ENCODE measurements around the gene NUMBL. TPM values are rescaled to one million over a fixed set of nuclear protein-coding genes. Genes with fewer than 3 reads are reported as not detected.
"Not testable (repeated sequence)": the region's sequence is repeated elsewhere in the genome, so short reads cannot be mapped to it uniquely, and the experiment has no call there.

NUMBL gene
- total and polyA plus RNA-seq, 5 experiments from 2014 or later = 0.80 to 16.9 (median 1.2) TPM

- H3K27me3 Mint-ChIP-seq, H3K4me3 Mint-ChIP-seq, H3K27ac Mint-ChIP-seq, ATAC-seq, POLR2A ChIA-PET, DNase-seq, H3K9me3 Mint-ChIP-seq, H3K36me3 Mint-ChIP-seq, H3K4me1 Mint-ChIP-seq: not testable (repeated sequence)
Measured at GRCh38 chr19:40652303-40652702, 38.1 kb downstream of the NUMBL start.

DNA sequence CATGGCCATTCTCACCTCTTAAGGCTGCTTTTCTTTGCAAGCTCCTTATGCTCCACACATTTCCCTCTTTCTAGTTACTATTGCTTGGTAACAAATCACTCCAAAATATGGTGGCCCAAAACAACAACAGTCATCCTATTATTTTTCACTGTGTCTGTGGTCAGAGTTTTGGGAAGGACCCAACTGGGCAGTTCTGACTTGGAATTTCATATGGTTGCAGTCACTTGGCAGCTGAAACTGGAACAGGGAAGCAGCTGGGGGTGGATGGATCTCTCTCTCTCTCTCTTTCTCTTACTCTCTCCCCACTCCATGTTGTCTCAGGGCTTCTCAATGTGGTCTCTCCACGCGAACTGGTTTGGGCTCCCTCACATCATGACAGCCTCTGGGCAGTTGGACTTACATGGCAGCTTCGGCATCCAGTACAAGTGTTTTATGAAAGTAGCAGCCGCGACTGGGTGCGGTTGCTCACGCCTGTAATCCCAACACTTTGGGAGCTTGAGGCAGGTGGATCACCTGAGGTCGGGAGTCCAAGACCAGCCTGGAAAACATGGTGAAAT is 39.6 kb downstream of the NUMBL start:
- no peak for ATAC-seq
- peak overlapping the region in 1 of 10 donors; percentile 44 for H3K27ac Mint-ChIP-seq
- H3K9me3 Mint-ChIP-seq = no peaks in the 10 kb centered on the region
- peaks cover 0 to 10% (median 0%) of the 10 kb centered on the region in 5 donors for H3K27me3 Mint-ChIP-seq
- H3K4me3 Mint-ChIP-seq = no peak overlapping the region
- no peak for DNase-seq
- H3K4me1 Mint-ChIP-seq = no peaks in the 10 kb centered on the region
- no peaks in the 10 kb centered on the region for H3K36me3 Mint-ChIP-seq
- POLR2A ChIA-PET = no interaction called here

DNA sequence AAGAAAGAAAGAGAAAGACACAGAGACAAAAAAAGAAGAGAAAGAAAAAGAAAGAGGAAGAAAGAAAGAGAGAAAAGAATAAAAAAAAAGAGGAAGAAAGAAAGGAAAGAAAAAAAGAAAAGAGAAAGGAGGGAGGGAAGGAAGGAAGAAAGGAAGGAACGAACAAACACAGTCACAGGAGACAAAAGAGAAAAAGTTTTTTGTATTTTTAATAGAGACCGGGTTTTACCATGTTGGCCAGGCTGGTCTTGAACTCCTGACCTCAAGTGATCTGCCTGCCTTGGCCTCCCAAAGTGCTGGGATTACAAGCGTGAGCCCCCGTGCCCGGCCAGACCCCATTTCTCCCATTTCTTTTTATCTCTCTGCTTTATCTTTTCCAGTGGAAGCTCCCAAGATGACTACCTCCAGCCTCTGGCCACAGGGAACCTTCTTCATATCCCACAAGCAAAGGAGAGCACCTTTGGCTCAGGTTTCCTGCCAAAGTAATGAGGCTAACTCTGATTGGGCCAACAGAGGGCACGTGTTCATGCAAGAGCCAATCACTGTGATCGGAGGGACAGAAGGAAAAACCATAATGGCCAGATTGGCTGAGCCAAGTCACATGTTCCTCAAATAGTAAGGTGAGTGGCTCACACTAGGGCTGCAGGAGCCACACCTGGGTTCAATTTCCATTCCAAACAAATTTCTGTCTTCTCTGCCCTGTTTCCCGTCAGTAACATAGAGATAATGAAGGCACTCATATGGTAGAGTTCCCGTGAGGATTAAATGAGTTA is 40.4 kb downstream of the NUMBL start:
- POLR2A ChIA-PET = not testable (repeated sequence)

GRCh38 chr19:40646743-40647254 is 43.7 kb downstream of the NUMBL start:
- Mint-ChIP-seq H3K27ac (no peak overlapping the region), H3K4me1 (no peaks in the 10 kb centered on the region), H3K4me3 (no peak overlapping the region), H3K36me3 (no peaks in the 10 kb centered on the region), H3K27me3 (peaks cover 0 to 12% (median 0%) of the 10 kb centered on the region in 5 donors), H3K9me3 (no peaks in the 10 kb centered on the region)
- ATAC-seq (no peak), DNase-seq (no peak)
- POLR2A ChIA-PET = interaction anchor here (0.7 kb wide), 1 partner anchor 13 kb away, joined by 3 read pairs; no protein-coding TSS in a partner anchor

More for the DNA sequence above, 40.4 kb downstream of the NUMBL start:
- H3K4me3 Mint-ChIP-seq, DNase-seq, H3K36me3 Mint-ChIP-seq, ATAC-seq, H3K27ac Mint-ChIP-seq, H3K4me1 Mint-ChIP-seq, H3K27me3 Mint-ChIP-seq, H3K9me3 Mint-ChIP-seq: not testable (repeated sequence)

DNA sequence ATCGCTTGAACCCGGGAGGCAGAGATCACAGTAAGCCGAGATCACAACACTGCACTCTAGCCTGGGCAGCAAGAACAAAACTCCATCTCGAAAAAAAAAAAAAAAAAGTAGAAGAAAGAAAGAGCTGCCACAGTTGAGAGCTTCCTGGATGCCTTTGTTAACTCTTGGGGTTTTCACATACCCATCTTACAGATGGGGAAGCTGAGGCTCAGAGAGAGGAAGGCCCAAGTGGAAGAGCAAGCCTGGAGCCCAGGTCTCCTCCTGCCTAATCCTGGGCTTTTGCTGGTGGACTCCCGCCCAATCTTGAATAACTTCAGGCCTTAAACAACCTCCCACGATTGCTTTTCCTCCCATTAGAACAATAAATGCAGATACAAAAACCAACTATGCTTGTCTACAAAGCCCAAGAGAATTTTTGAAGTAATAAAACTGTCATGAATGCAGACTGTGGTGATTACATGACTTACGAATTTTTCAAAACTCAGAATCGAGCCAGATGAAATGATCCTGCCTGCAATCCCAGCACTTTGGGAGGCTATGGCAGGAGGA is 47.6 kb downstream of the NUMBL start:
- ATAC-seq = no peak

GRCh38 chr19:40642051-40642706 is 48.3 kb downstream of the NUMBL start:
- H3K27me3 Mint-ChIP-seq = peaks cover 0 to 9% (median 0%) of the 10 kb centered on the region in 5 donors
- POLR2A ChIA-PET = interaction anchor here (0.8 kb wide), 1 partner anchor 40 kb away, joined by 3 read pairs; no protein-coding TSS in a partner anchor
- no peak for ATAC-seq
- H3K36me3 Mint-ChIP-seq = no peaks in the 10 kb centered on the region
- H3K4me3 Mint-ChIP-seq = no peak overlapping the region
- no peak overlapping the region for H3K27ac Mint-ChIP-seq
- H3K9me3 Mint-ChIP-seq = no peaks in the 10 kb centered on the region
- no peak for DNase-seq
- peaks cover 0 to 8% (median 0%) of the 10 kb centered on the region in 4 donors for H3K4me1 Mint-ChIP-seq

More for the DNA sequence above, 47.6 kb downstream of the NUMBL start:
- Mint-ChIP-seq H3K27ac (no peak overlapping the region), H3K4me1 (peaks cover 0 to 8% (median 0%) of the 10 kb centered on the region in 4 donors), H3K9me3 (no peaks in the 10 kb centered on the region), H3K4me3 (no peak overlapping the region), H3K36me3 (no peaks in the 10 kb centered on the region), H3K27me3 (peaks cover 0 to 9% (median 0%) of the 10 kb centered on the region in 5 donors)
- POLR2A ChIA-PET = interaction anchor here (0.7 to 0.8 kb wide), 2 partner anchors 39 to 79 kb away, joined by 3 read pairs; no protein-coding TSS in a partner anchor
- no peak for DNase-seq

DNA sequence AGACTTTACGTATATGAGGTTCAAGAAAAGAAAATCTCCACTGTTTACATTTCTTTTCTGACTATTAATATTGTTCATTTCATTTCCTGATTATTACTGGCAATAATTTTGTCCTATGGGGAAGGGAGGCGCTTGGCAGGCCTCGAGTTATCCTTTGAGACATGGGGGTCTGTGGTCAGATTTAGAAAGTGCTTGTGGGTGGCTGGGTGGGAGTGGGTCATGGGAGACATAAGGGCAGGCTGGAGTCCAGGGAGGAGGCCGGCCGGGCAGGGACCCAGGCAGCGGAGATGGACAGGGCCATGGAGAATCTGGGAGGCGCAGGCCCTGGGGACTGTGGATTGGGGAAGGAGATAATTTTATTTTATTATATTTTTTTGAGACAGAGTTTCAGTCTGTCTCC is 49.2 kb downstream of the NUMBL start:
- Mint-ChIP-seq H3K4me1 (peaks cover 0 to 8% (median 0%) of the 10 kb centered on the region in 4 donors), H3K27ac (peak overlapping the region in 1 of 10 donors; percentile 48), H3K27me3 (peaks cover 0 to 6% (median 0%) of the 10 kb centered on the region in 5 donors), H3K9me3 (no peaks in the 10 kb centered on the region), H3K4me3 (no peak overlapping the region), H3K36me3 (no peaks in the 10 kb centered on the region)
- DNase-seq (peak in 1 of 10 donors; percentile 16), ATAC-seq (no peak)
- POLR2A ChIA-PET = no interaction called here

- Mint-ChIP-seq H3K4me1 (peaks cover 0 to 8% (median 0%) of the 10 kb centered on the region in 4 donors), H3K36me3 (no peaks in the 10 kb centered on the region), H3K4me3 (no peak overlapping the region), H3K27me3 (peaks cover 0 to 6% (median 0%) of the 10 kb centered on the region in 5 donors), H3K27ac (peak overlapping the region in 2 of 10 donors; percentile 37 to 48), H3K9me3 (no peaks in the 10 kb centered on the region)
- POLR2A ChIA-PET = no interaction called here
- ATAC-seq (no peak), DNase-seq (peak in 1 of 10 donors; percentile 8)
Measured at GRCh38 chr19:40640744-40641143, 49.7 kb downstream of the NUMBL start.

DNA sequence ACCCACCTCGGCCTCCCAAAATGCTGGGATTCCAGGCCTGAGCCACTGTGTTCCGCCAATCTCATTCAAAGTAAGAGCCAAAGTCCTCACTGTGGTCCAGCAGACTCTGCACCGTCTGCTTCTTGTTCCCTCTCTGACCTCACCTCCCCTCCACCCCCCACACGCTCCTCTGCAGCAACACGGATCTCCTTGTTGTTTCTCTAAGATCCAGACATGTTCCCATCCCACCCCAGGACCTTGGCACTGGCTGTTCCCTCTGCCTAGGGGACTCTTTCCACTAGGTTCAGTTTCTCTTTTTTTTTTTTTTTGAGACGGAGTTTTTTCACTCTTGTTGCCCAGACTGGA is 50.8 kb downstream of the NUMBL start:
- H3K27ac Mint-ChIP-seq = no peak overlapping the region
- DNase-seq (peak in 1 of 10 donors; percentile 45), ATAC-seq (no peak)
- POLR2A ChIA-PET = no interaction called here
- no peak overlapping the region for H3K4me3 Mint-ChIP-seq
- no peaks in the 10 kb centered on the region for H3K9me3 Mint-ChIP-seq
- H3K4me1 Mint-ChIP-seq = peaks cover under 1 to 9% (median under 1%) of the 10 kb centered on the region in 4 donors
- H3K27me3 Mint-ChIP-seq = peaks cover 0 to 10% (median 0%) of the 10 kb centered on the region in 5 donors
- no peaks in the 10 kb centered on the region for H3K36me3 Mint-ChIP-seq

DNA sequence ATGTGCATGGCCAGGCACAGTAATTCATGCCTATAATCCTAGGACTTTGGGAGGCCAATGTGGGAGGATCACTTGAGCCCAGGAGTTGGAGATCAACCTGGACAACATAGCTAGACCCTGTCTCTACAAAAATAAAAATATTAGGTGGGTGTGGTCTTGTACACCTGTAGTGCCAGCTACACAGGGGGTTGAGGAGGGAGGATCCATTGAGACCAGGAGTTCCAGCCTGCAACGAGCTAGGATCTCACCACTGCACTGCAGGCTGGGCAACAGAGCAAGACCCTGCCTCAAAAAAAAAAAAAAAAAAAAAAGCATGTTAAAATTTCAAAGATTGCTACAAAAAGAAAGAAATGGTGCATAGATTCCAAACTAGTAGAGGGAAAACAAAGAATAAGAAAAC is 52.1 kb downstream of the NUMBL start:
- H3K27me3 Mint-ChIP-seq = peaks cover 0 to 10% (median 0%) of the 10 kb centered on the region in 5 donors

GRCh38 chr19:40633207-40633606 is 57.2 kb downstream of the NUMBL start:
- peak overlapping the region in 2 of 10 donors; percentile 49 to 73 for H3K27ac Mint-ChIP-seq
- H3K4me1 Mint-ChIP-seq = peaks cover 10 to 22% (median 12%) of the 10 kb centered on the region in 4 donors
- DNase-seq (peak in 1 of 10 donors; percentile 8), ATAC-seq (no peak)
- POLR2A ChIA-PET = no interaction called here
- H3K4me3 Mint-ChIP-seq = no peak overlapping the region
- H3K9me3 Mint-ChIP-seq = no peaks in the 10 kb centered on the region
- H3K36me3 Mint-ChIP-seq = peaks cover 4 to 6% (median 4%) of the 10 kb centered on the region in 3 donors
- H3K27me3 Mint-ChIP-seq = peaks cover 0 to 7% (median 0%) of the 10 kb centered on the region in 5 donors

More for the DNA sequence above, 52.1 kb downstream of the NUMBL start:
- ATAC-seq (no peak), DNase-seq (peak in 1 of 10 donors; percentile 14)
- Mint-ChIP-seq H3K4me1 (peaks cover 7 to 22% (median 11%) of the 10 kb centered on the region in 4 donors), H3K4me3 (no peak overlapping the region), H3K27ac (no peak overlapping the region), H3K36me3 (no peaks in the 10 kb centered on the region), H3K9me3 (no peaks in the 10 kb centered on the region)
- POLR2A ChIA-PET = interaction anchor here (0.6 to 0.7 kb wide), 5 partner anchors 24 to 577 kb away, joined by 3 to 4 read pairs (median 3); no protein-coding TSS in a partner anchor

- Mint-ChIP-seq H3K27ac (peak overlapping the region in 3 of 10 donors; percentile 32 to 66 (median 52)), H3K4me3 (no peak overlapping the region), H3K36me3 (peaks cover 4 to 6% (median 4%) of the 10 kb centered on the region in 3 donors), H3K27me3 (peaks cover 0 to 7% (median 0%) of the 10 kb centered on the region in 5 donors), H3K9me3 (no peaks in the 10 kb centered on the region), H3K4me1 (peaks cover 10 to 22% (median 12%) of the 10 kb centered on the region in 4 donors)
- DNase-seq (peak in 1 of 10 donors; percentile 15), ATAC-seq (no peak)
- POLR2A ChIA-PET = no interaction called here
Measured at GRCh38 chr19:40632311-40633036, 58.0 kb downstream of the NUMBL start.

All from naive thymus-derived CD8-positive, alpha-beta T cell (primary cell).